Retina (tissue), 1 donor: Measurements from ENCODE around the gene LRRC23.

ENCODE experiments used
- DNase-seq: peaks from one replicate; pipeline ENCODE4 v3.0.0-alpha.2; 2016

LRRC23 gene

DNA sequence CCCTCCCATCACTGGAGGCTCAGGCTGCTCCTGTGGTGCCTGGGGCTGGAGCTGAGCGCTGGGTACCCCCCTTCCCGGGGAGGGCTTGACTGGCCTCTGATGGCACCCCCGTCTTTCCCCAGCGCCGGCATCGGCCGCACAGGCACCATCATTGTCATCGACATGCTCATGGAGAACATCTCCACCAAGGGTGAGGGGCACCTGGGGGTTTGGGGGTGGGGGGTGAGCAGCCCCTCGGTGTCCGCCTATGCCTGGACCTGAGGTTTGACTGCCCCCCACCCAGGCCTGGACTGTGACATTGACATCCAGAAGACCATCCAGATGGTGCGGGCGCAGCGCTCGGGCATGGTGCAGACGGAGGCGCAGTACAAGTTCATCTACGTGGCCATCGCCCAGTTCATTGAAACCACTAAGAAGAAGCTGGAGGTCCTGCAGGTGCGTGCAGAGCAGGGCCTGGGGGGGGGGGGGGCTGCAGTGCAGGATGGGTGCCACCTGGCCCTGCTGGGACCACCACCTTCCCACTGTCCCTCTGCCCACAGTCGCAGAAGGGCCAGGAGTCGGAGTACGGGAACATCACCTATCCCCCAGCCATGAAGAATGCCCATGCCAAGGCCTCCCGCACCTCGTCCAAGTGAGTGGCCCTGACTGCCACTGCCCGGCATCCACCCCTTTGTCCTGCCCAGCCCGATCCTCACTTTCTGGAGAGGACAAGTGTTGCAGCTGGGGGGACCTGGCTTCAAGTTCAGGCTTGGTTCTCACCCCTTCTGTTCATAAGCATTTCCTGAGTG lies 55.4 kb downstream of the LRRC23 start:
- DNase-seq = no peak

- DNase-seq = no peak
Measured at GRCh38 chr12:6960593-6961277, 56.1 kb downstream of the LRRC23 start.

GRCh38 chr12:6961278-6961694 lies 56.7 kb downstream of the LRRC23 start:
- DNase-seq = no peak

- DNase-seq = peak; percentile 80
Measured at GRCh38 chr12:6961695-6962284, 57.2 kb downstream of the LRRC23 start.

DNA sequence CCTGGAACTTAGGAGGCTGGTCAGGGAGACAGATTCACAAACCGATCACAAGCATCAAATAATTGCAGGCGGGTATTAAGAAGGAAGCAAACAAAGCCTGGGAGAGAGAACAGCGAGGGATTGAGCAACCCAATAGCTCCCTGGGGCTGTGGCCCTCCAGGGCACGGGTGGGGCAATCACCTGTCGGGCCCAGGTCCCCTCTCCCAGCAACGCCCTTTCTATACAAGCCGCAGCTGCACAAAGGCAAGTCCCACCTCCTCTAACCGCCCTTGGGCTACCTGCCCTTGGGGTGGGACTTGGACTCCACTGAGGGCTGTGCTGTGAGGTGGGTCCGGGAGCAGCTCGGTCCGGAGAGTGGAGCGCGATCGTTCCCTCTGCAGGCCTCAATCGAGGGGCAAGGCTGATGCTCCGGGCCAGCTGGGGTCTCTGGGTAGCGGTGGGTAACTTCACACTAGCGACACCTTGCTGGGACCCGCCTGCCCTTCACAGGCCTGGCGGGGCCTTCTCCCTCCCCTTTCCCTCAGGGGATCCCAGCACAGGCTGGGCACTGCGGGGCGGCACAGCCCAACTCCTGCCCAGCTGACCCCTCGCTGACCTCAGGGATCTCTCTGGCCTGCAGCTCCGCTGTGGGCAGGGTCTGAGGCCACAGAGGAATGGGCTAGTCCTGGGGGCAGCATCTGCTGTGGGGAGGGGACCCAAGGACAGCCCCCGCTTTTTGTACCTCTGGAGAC lies 57.8 kb downstream of the LRRC23 start:
- DNase-seq = no peak

DNA sequence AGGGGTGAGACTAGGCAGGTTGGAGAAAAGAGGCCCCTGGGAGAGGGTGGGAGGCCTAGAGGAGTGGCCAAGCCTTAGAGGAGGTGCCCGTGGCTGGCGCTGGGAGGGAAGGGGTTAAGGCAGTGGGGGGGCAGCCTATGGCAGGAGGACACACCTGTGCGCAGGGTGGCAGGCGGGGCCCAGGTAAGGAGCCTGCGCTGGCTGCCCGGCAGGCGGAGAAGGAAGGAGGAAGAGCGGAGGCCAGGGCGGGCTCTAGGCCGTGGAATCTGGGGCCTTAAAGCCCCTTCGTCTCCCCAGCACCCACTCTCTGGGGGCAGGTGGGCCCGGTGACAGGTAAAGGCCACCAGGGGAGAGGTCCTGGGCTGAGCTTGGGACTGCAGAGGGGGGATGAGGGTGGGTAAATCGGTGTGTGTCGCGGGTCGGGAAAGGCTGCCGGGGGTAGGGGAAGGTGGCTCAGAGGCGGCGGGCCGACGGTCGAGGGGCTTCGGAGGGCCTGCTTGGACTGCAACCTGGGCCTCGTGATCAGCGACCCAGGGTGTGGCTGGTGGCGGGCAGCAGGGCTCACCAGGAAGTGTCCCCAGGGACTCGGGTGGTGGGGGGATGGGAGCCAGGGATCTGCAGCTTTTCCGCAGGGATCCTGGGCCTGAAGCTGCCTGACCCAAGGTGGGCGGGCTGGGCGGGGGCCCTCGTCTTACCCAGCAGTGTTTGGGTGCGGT lies 58.6 kb downstream of the LRRC23 start:
- DNase-seq = no peak
